Sigmoid colon (tissue), 4 donors: ENCODE measurements around the gene NOVA2.

Source experiments
- CTCF ChIP-seq, 4 experiments: fragments of 450-650 bp in 3 of 4; fragments of 200-600 bp in 1 of 4; IDR thresholded peaks; one replicate each; pipeline ENCODE4 v1.5.1; 2016 to 2019; ENCODE audit warnings: antibody characterized with exemption in 4 of 4, mild to moderate bottlenecking in 3 of 4, moderate library complexity in 2 of 4
- EP300 ChIP-seq, 4 donors: sonication (generic); formaldehyde crosslinking; IDR thresholded peaks; one replicate each; pipeline ENCODE4 v1.6.1; 2017; ENCODE audit warnings: antibody characterized with exemption in 4 of 4

DNA sequence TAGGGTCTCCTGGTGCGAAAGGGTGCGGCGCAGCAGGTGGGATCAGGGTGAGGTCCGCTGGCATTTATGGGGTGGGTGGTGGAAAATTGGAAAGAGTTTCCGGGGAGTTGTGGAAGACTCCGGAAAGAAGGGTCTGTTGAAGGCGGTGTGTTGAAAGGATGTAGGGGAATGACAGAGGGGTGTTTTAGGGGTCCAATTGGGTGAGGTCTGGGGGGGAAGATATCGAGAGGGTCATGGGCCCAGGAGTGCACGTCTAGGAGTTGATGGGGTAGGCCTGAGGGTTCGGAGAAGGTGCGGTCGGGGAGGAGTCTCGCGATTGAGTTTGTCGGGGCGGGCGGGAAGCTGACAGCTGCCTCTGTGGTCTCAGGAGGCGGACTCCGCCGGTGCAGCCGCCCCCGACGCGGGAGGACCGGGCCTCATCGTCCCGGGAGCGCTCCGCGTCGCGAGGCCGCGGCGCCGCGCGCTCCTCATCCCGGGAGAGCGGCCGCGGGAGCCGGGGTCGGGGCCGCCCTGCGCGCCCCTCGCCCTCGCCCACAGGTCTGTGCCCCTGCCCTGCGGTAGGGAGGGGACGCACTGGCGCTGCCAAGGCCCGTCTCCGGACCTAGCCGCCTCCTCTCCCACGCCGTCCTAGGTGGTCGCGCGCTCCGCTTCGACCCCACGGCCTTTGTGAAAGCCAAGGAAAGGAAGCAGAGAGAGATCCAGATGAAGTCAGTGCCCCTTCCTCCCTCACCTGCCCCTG is 42.2 kb upstream of the NOVA2 start:
- no peak for TF ChIP-seq EP300 (IDR thresholded peaks at IDR 0.05)
- no peak for TF ChIP-seq CTCF (IDR thresholded peaks at IDR 0.05)
